Measurements from ENCODE around the gene FAM20C.

DNA sequence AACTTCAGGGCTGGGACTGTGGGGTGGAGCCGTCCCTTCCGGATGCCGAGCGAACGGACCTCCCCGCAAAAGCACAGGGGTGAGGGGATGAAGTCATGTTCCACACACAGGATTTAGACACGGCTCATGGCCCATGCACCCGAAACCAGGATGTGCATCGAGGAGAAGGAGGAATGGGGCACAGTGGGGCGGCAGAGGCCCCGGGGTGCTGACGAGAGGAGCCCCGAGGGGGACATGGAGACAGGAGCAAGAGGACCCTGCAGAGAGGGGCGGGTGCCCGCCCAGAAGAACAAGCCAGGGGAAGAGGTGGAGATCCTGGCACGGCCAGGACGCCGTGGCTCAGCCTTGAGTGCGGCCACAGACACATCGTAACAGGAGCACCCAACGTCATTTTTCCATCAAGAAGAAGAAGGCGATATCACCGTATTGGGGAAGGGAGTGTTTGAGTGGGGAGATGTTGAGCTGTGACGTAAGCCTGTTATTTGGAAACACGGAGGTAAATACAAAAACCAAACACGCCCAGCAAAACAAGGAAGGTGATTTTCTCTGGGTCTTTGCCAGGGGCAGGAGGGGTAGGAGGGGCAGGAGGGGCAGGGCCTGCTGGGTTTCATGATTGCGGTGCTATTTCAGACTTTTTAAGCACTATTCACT, 72.3 kb downstream of the FAM20C start:
- TF ChIP-seq GATA2 (IDR thresholded peaks at IDR 0.05; ENCODE audit: low read depth, low read length) (no peak), GATA3 (IDR thresholded peaks at IDR 0.05; ENCODE audit: low read depth, low read length) (no peak)
